Gastroesophageal sphincter (tissue), 4 donors: Measurements from ENCODE around the gene KANSL1L. TPM values are rescaled to one million over a fixed set of nuclear protein-coding genes. Genes with fewer than 3 reads are reported as not detected.

Experiments
- ATAC-seq: fragments of 150-250 bp; one replicate; pipeline ENCODE4 v1.9.1; 2016; ENCODE audit warnings: mild to moderate bottlenecking, moderate library complexity
- H3K27ac ChIP-seq, 4 donors: fragments of 200-600 bp; sonication (generic) in 3 of 4; 1 replicate in 3 of 4; 2 replicates in 1 of 4; pipeline ENCODE4 v1.5.1; 2016 to 2019
- H3K27me3 ChIP-seq: fragments of 200-600 bp; sonication (generic); one replicate; pipeline ENCODE4 v1.5.1; 2019
- H3K36me3 ChIP-seq, 2 donors: fragments of 200-600 bp; sonication (generic); one replicate each; pipeline ENCODE4 v1.5.1; 2019; ENCODE audit warnings: control low read depth in 1 of 2
- H3K4me1 ChIP-seq, 3 donors: fragments of 200-600 bp; sonication (generic); 1 replicate in 2 of 3; 2 replicates in 1 of 3; pipeline ENCODE4 v1.5.1; 2016 to 2019; ENCODE audit warnings: control low read depth in 2 of 3
- H3K4me3 ChIP-seq, 2 donors: fragments of 200-600 bp; sonication (generic); one replicate each; pipeline ENCODE4 v1.5.1; 2019; ENCODE audit warnings: mild to moderate bottlenecking in 1 of 2, moderate library complexity in 1 of 2
- H3K9me3 ChIP-seq, 3 donors: fragments of 200-600 bp; sonication (generic); one replicate each; pipeline ENCODE4 v1.5.1; 2017 to 2019; ENCODE audit warnings: control low read depth in 2 of 3
- EP300 ChIP-seq: sonication (generic); formaldehyde crosslinking; IDR thresholded peaks from one replicate; pipeline ENCODE4 v1.6.1; 2017; ENCODE audit warnings: antibody characterized with exemption, mild to moderate bottlenecking
- POLR2A ChIP-seq, 2 donors: fragments of 450-650 bp; IDR thresholded peaks; one replicate each; pipeline ENCODE4 v1.6.1; 2017; ENCODE audit warnings: antibody characterized with exemption in 2 of 2, mild to moderate bottlenecking in 2 of 2, moderate library complexity in 1 of 2
- POLR2AphosphoS5 ChIP-seq: sonication (generic); formaldehyde crosslinking; IDR thresholded peaks from one replicate; pipeline ENCODE4 v1.6.1; 2017; ENCODE audit warnings: antibody characterized with exemption
- WGBS, 2 donors: methylation state at CpG; one replicate each; pipeline ENCODE4 v1.1.5; 2018; ENCODE audit warnings: low coverage in 1 of 2; 5-methylcytosine and 5-hydroxymethylcytosine counted together
- total RNA-seq, 4 donors: library from RNA; depleted of rRNA; stranded (reverse); fragments of >200 nt; gene quantifications; one replicate each; pipeline ENCODE4 v1.1.0, GENCODE V29; 2016
- TF ChIP-seq, protein P1 (sequence below), 4 experiments: fragments of 200-600 bp in 2 of 4; fragments of 450-650 bp in 2 of 4; sonication (generic) in 1 of 4; IDR thresholded peaks; one replicate each; pipeline ENCODE4 v1.5.1; 2017 to 2019; ENCODE audit warnings: antibody characterized with exemption in 4 of 4, mild to moderate bottlenecking in 2 of 4, moderate library complexity in 2 of 4

KANSL1L gene
- total RNA-seq, 4 donors from 2014 or later: 24.2 to 54.6 (median 37.9) TPM

DNA sequence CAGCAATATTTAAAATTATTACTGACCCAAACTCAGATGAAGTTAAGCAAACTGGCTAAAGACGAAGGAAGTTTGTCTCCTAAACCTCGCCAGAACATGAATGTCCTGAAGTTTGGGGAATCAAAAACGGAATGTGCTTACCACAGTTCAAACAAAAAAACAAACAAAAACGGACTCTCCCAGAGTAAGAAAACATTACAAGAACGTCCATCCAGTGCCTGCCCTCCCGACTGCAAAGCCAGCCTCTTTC, 1.1 kb downstream of the KANSL1L start:
- H3K4me1 ChIP-seq: peaks cover 8 to 52% (median 12%) of the 10 kb centered on the region in 3 donors
- 0% methylated on average over 5 to 6 of the region's 6 CpGs for WGBS, 2 donors
- no peak for ATAC-seq
- H3K9me3 ChIP-seq: no peaks in the 10 kb centered on the region
- TF ChIP-seq POLR2AphosphoS5 (no peak), POLR2A (IDR thresholded peaks at IDR 0.05) (no peak), EP300 (no peak)
- TF ChIP-seq, protein P1, sequence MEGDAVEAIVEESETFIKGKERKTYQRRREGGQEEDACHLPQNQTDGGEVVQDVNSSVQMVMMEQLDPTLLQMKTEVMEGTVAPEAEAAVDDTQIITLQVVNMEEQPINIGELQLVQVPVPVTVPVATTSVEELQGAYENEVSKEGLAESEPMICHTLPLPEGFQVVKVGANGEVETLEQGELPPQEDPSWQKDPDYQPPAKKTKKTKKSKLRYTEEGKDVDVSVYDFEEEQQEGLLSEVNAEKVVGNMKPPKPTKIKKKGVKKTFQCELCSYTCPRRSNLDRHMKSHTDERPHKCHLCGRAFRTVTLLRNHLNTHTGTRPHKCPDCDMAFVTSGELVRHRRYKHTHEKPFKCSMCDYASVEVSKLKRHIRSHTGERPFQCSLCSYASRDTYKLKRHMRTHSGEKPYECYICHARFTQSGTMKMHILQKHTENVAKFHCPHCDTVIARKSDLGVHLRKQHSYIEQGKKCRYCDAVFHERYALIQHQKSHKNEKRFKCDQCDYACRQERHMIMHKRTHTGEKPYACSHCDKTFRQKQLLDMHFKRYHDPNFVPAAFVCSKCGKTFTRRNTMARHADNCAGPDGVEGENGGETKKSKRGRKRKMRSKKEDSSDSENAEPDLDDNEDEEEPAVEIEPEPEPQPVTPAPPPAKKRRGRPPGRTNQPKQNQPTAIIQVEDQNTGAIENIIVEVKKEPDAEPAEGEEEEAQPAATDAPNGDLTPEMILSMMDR (IDR thresholded peaks at IDR 0.05): no peak
- peak overlapping the region; percentile 46 to 87 for H3K4me3 ChIP-seq
- H3K27me3 ChIP-seq: no peaks in the 10 kb centered on the region
- no peaks in the 10 kb centered on the region for H3K36me3 ChIP-seq
- H3K27ac ChIP-seq: peak overlapping the region; percentile 87 to 100 (median 100)

DNA sequence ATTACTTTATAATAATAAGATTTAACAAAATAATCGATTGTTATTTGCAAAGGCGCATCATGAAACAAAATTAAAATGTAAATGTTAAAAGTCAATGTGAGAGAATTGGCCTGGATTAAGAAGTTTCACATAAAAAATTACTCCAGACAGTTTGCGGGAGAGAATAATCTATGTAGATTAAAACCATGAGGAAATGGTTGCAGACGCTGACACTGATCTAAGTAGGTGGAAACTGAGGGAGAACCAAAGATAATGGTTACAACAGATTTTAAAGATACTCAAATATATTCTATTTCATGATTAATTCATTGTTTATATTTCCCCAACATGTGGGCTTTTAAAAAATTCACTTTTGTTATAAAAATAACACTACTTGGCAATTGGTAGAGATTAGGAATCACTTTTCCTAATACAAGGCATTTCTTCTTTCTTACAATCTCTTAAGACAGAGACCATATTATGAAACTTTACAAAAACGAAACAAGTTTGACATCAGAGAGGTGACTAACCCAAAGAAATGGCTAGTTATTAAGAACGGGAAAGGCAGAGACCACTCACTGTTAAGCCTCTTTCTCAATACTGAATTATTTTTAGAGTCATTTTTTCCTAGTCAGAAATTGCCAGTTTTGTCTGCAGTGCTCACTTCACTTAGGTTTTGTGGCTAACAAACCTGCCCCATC, 1.6 kb downstream of the KANSL1L start:
- TF ChIP-seq EP300: no peak
- TF ChIP-seq POLR2AphosphoS5: peak; percentile 90
- TF ChIP-seq, protein P1 (IDR thresholded peaks at IDR 0.05): no peak
- ATAC-seq: peak; percentile 34
- H3K9me3 ChIP-seq: no peaks in the 10 kb centered on the region
- peaks cover 8 to 52% (median 12%) of the 10 kb centered on the region in 3 donors for H3K4me1 ChIP-seq
- H3K27me3 ChIP-seq: no peaks in the 10 kb centered on the region
- WGBS, 2 donors: 14 to 17% methylated on average over 6 of the region's 6 CpGs
- peak overlapping the region; percentile 46 to 87 for H3K4me3 ChIP-seq
- peak overlapping the region; percentile 87 to 100 (median 100) for H3K27ac ChIP-seq
- H3K36me3 ChIP-seq: no peaks in the 10 kb centered on the region

DNA sequence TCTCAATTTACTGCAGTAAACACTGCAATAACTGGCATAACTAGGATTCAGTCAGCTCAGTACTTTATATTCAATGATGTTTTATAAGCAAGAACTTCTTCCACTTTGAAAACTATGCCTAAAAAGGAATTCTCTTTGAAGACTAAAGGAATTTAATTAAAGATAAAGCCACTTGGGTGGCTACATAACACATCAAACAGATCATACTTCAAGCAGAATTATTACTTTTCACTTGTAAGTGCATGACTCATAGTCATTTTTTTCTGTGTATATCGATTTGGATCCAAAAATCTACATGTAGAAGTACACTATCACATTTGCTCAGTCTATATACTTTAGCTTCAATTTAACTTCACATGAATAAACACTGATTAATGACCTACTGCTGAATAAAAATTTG, 4.0 kb downstream of the KANSL1L start:
- H3K4me1 ChIP-seq: peaks cover 8 to 58% (median 12%) of the 10 kb centered on the region in 3 donors
- H3K4me3 ChIP-seq: no peak overlapping the region
- ATAC-seq: no peak
- no peaks in the 10 kb centered on the region for H3K27me3 ChIP-seq
- peak overlapping the region; percentile 67 to 100 (median 93) for H3K27ac ChIP-seq
- TF ChIP-seq, protein P1 (IDR thresholded peaks at IDR 0.05): no peak
- TF ChIP-seq POLR2AphosphoS5 (no peak), EP300 (no peak), POLR2A (IDR thresholded peaks at IDR 0.05) (no peak)
- H3K36me3 ChIP-seq: no peaks in the 10 kb centered on the region
- WGBS, 2 donors: 4 to 9% methylated on average over 1 of the region's 1 CpG
- H3K9me3 ChIP-seq: no peaks in the 10 kb centered on the region

DNA sequence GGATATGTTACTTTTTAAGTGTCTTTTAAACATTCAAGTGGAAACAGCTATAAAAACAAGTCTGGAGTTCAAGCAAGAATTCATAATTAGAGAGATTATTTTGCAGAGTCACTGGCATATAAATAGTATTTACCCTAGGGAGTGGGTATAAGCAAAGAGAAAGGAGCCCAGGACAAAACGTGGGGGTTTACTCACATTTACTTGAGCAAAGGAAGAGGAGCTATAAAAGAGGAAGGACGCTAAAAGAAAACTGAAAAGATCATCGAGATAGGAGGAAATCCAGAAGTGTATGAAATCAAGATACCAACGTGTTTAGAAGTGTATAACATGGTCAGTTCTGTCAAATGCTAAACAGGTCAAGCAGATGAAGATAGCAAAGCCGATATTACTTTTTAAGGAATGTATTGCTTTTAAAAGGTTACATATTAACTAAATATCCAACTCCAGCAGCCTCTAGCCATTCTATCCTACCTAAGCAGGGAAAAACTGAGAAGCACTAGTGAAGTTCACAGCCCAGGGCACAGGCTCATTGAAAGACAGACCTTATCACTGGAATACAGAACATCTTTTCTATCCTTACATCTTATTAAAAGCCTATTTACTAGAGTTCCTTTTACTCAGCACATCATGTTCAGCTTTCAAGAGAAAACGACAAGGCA, 8.6 kb downstream of the KANSL1L start:
- Histone ChIP-seq H3K36me3 (no peaks in the 10 kb centered on the region), H3K27me3 (no peaks in the 10 kb centered on the region), H3K4me3 (no peak overlapping the region), H3K27ac (peak overlapping the region in 1 of 4 donors; percentile 25), H3K4me1 (peaks cover 3 to 40% (median 12%) of the 10 kb centered on the region in 3 donors), H3K9me3 (no peaks in the 10 kb centered on the region)
- 49 to 51% methylated on average over 5 to 6 of the region's 6 CpGs for WGBS, 2 donors
- ATAC-seq: no peak
- TF ChIP-seq POLR2A (IDR thresholded peaks at IDR 0.05) (no peak), EP300 (no peak), POLR2AphosphoS5 (no peak)
- TF ChIP-seq, protein P1 (IDR thresholded peaks at IDR 0.05): no peak

DNA sequence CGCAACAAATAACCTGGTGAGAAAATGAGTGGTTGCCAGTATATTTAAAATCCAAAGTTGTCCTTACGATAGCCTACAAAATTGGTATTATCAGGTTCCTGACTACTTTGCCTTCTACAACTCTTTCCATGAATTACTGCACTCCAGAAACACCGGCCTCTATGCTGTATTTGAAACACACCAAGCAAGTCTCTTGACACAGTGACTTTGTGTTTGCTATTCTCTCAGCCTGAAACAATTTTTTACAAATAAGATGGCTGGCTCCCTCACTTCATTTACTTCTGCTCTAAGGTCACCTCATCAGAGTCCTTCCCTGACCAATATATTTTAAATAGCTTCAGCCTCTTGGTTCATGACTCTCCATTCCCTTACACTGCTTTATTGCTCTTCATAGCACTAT, 12.2 kb downstream of the KANSL1L start:
- Histone ChIP-seq H3K4me3 (no peak overlapping the region), H3K27me3 (no peaks in the 10 kb centered on the region), H3K4me1 (peaks cover 0 to 17% (median 0%) of the 10 kb centered on the region in 3 donors), H3K27ac (no peak overlapping the region), H3K36me3 (peaks cover 0 to 15% of the 10 kb centered on the region in 2 donors), H3K9me3 (no peaks in the 10 kb centered on the region)
- ATAC-seq: no peak
- WGBS, 2 donors: 90 to 94% methylated on average over 3 of the region's 3 CpGs
- TF ChIP-seq POLR2AphosphoS5 (no peak), POLR2A (IDR thresholded peaks at IDR 0.05) (no peak), EP300 (no peak)
- TF ChIP-seq, protein P1 (IDR thresholded peaks at IDR 0.05): no peak
